IMR-90 (cell line): ENCODE data around the gene SMIM29. TPM values are rescaled to one million over a fixed set of nuclear protein-coding genes. Genes with fewer than 3 reads are reported as not detected.

Experiments used
- ATAC-seq: fragments of 200-7000 bp; cut with Tn5 transposase; 2 replicates; pipeline ENCODE4 v1.9.1; 2020; ENCODE audit warnings: low read depth, mild to moderate bottlenecking, moderate library complexity
- BruUV-seq: library from RNA; stranded (reverse); fragments of 400-500 nt; replicated peaks from 2 replicates; lab custom pipeline; 2021; lab: Mats Ljungman, UMichigan
- CTCF ChIA-PET: fragments of 300-600 bp; formaldehyde crosslinking; extraction: SDS; loops from one replicate; lab custom pipeline; 2021; ENCODE audit warnings: antibody characterized with exemption; lab: Yijun Ruan, JAX
- POLR2A ChIA-PET: fragments of 300-600 bp; sonication (Branson Sonifier 250); formaldehyde crosslinking; loops from one replicate; lab custom pipeline; 2022; ENCODE audit warnings: antibody characterized with exemption; ENCODE audit not compliant: unreplicated experiment; lab: Charles Lee
- DNase-seq: peaks from one replicate; pipeline ENCODE4 v3.0.0; 2013
- H2AFZ ChIP-seq: replicated peaks from 2 replicates; pipeline ENCODE3; 2013; ENCODE audit warnings: low read length, mild to moderate bottlenecking; ENCODE audit not compliant: poor library complexity
- H2AK5ac ChIP-seq: 2 replicates; pipeline ENCODE4 v1.6.1; 2013; ENCODE audit warnings: low read depth, low read length, inconsistent platforms
- H2AK9ac ChIP-seq: replicated peaks from 2 replicates; pipeline ENCODE3; 2013; ENCODE audit warnings: mild to moderate bottlenecking, low read depth, low read length, moderate library complexity; ENCODE audit not compliant: poor library complexity
- H2BK120ac ChIP-seq: 2 replicates; pipeline ENCODE4 v1.6.1; 2013; ENCODE audit warnings: low read depth, low read length, inconsistent platforms
- H2BK15ac ChIP-seq: 3 replicates; pipeline ENCODE4 v1.6.1; 2013; ENCODE audit warnings: low read depth, low read length, inconsistent platforms
- H2BK20ac ChIP-seq: 2 replicates; pipeline ENCODE4 v1.6.1; 2013; ENCODE audit warnings: low read depth, mild to moderate bottlenecking, inconsistent platforms, low read length, moderate library complexity
- H2BK5ac ChIP-seq: 2 replicates; pipeline ENCODE4 v1.6.1; 2013; ENCODE audit warnings: mild to moderate bottlenecking, low read depth, low read length, inconsistent platforms; ENCODE audit not compliant: poor library complexity, severe bottlenecking
- H3K14ac ChIP-seq: replicated peaks from 2 replicates; pipeline ENCODE4 v1.6.1; 2013; ENCODE audit warnings: low read depth, low read length, inconsistent platforms
- H3K18ac ChIP-seq: 2 replicates; pipeline ENCODE4 v1.6.1; 2013; ENCODE audit warnings: low read depth, low read length, control low read depth
- H3K23ac ChIP-seq: 2 replicates; pipeline ENCODE4 v1.6.1; 2013; ENCODE audit warnings: low read depth, low read length, inconsistent platforms
- H3K27ac ChIP-seq: 2 replicates; pipeline ENCODE4 v1.5.1; 2013; ENCODE audit warnings: mild to moderate bottlenecking, control low read depth, low read length; ENCODE audit not compliant: insufficient read depth
- H3K27me3 ChIP-seq: 2 replicates; pipeline ENCODE4 v1.6.1; 2013; ENCODE audit warnings: low read length; ENCODE audit not compliant: control insufficient read depth, insufficient read depth
- H3K36me3 ChIP-seq: 2 replicates; pipeline ENCODE4 v1.6.1; 2013; ENCODE audit warnings: low read length, mixed read lengths; ENCODE audit not compliant: control insufficient read depth, insufficient read depth
- H3K4ac ChIP-seq: 2 replicates; pipeline ENCODE4 v1.6.1; 2013; ENCODE audit warnings: low read depth, low read length, inconsistent platforms
- H3K4me1 ChIP-seq: 2 replicates; pipeline ENCODE4 v1.6.1; 2013; ENCODE audit warnings: low read length, mixed read lengths; ENCODE audit not compliant: control insufficient read depth, insufficient read depth
- H3K4me2 ChIP-seq: 2 replicates; pipeline ENCODE4 v1.6.1; 2013; ENCODE audit warnings: low read depth, mild to moderate bottlenecking, control low read depth, low read length, moderate library complexity
- H3K4me3 ChIP-seq: 2 replicates; pipeline ENCODE4 v1.5.1; 2013; ENCODE audit warnings: low read depth, mild to moderate bottlenecking, control low read depth, low read length, moderate library complexity; ENCODE audit not compliant: insufficient read depth
- H3K56ac ChIP-seq: 2 replicates; pipeline ENCODE4 v1.6.1; 2013; ENCODE audit warnings: low read length, inconsistent platforms; ENCODE audit not compliant: insufficient read depth; ENCODE audit errors: extremely low read depth
- H3K79me1 ChIP-seq, 2 experiments: 2 replicates each; pipeline ENCODE4 v1.6.1; 2013; ENCODE audit warnings: low read length in 2 of 2, inconsistent platforms in 1 of 2, low read depth in 1 of 2
- H3K9ac ChIP-seq: 2 replicates; pipeline ENCODE4 v1.6.1; 2013; ENCODE audit warnings: low read depth, low read length, control low read depth
- H3K9me1 ChIP-seq: 2 replicates; pipeline ENCODE4 v1.6.1; 2013; ENCODE audit warnings: low read length, inconsistent platforms; ENCODE audit not compliant: insufficient read depth
- H3K9me3 ChIP-seq: 2 replicates; pipeline ENCODE4 v1.6.1; 2013; ENCODE audit warnings: low read length; ENCODE audit not compliant: control insufficient read depth, insufficient read depth
- H4K20me1 ChIP-seq: 2 replicates; pipeline ENCODE4 v1.6.1; 2013; ENCODE audit warnings: low read length, inconsistent platforms; ENCODE audit not compliant: insufficient read depth
- H4K5ac ChIP-seq: 2 replicates; pipeline ENCODE4 v1.6.1; 2013; ENCODE audit warnings: mild to moderate bottlenecking, low read depth, low read length, control low read depth
- H4K8ac ChIP-seq, 2 experiments: 2 replicates each; pipeline ENCODE4 v1.6.1; 2013; ENCODE audit warnings: low read depth in 2 of 2, low read length in 2 of 2, control low read depth in 1 of 2, inconsistent platforms in 1 of 2
- H4K91ac ChIP-seq: 2 replicates; pipeline ENCODE4 v1.6.1; 2013; ENCODE audit warnings: low read depth, low read length, inconsistent platforms; ENCODE audit not compliant: insufficient read depth
- BHLHE40 ChIP-seq: fragments of 150-350 bp; IDR thresholded peaks from 2 replicates; pipeline ENCODE4 v1.6.1; 2016; ENCODE audit warnings: mild to moderate bottlenecking, low read depth, low read length
- CEBPB ChIP-seq: IDR thresholded peaks from 2 replicates; pipeline ENCODE4 v1.6.1; 2012; ENCODE audit warnings: low read depth, low read length, improper control_type of control experiment
- CHD1 ChIP-seq: IDR thresholded peaks from 2 replicates; pipeline ENCODE4 v1.6.1; 2012; ENCODE audit warnings: low read depth, low read length, improper control_type of control experiment
- MAFK ChIP-seq: IDR thresholded peaks from 2 replicates; pipeline ENCODE4 v1.6.1; 2012; ENCODE audit warnings: low read depth, low read length, improper control_type of control experiment
- MAZ ChIP-seq: IDR thresholded peaks from 2 replicates; pipeline ENCODE4 v1.6.1; 2012; ENCODE audit warnings: low read depth, mild to moderate bottlenecking, low read length, improper control_type of control experiment, moderate library complexity, borderline replicate concordance
- MXI1 ChIP-seq: IDR thresholded peaks from 2 replicates; pipeline ENCODE4 v1.6.1; 2012; ENCODE audit warnings: low read depth, mild to moderate bottlenecking, low read length, moderate library complexity, borderline replicate concordance
- NFE2L2 ChIP-seq: fragments of 150-350 bp; IDR thresholded peaks from 2 replicates; pipeline ENCODE4 v1.6.1; 2016; ENCODE audit warnings: low read depth, mild to moderate bottlenecking, low read length
- POLR2A ChIP-seq: IDR thresholded peaks from 2 replicates; pipeline ENCODE4 v1.6.1; 2012; ENCODE audit warnings: mild to moderate bottlenecking, low read depth, low read length
- RAD21 ChIP-seq: IDR thresholded peaks from 2 replicates; pipeline ENCODE4 v1.6.1; 2012; ENCODE audit warnings: low read length, improper control_type of control experiment
- RCOR1 ChIP-seq: IDR thresholded peaks from 2 replicates; pipeline ENCODE4 v1.6.1; 2012; ENCODE audit warnings: mild to moderate bottlenecking, low read length, improper control_type of control experiment; ENCODE audit not compliant: insufficient replicate concordance
- RFX5 ChIP-seq: IDR thresholded peaks from 2 replicates; pipeline ENCODE4 v1.8.0; 2012; ENCODE audit warnings: low read depth, mild to moderate bottlenecking, low read length, moderate library complexity
- SMC3 ChIP-seq: fragments of 150-350 bp; IDR thresholded peaks from 2 replicates; pipeline ENCODE4 v1.6.1; 2016; ENCODE audit warnings: low read depth, mild to moderate bottlenecking, antibody characterized with exemption, low read length, moderate library complexity
- USF2 ChIP-seq: fragments of 150-350 bp; IDR thresholded peaks from 2 replicates; pipeline ENCODE4 v1.6.1; 2017; ENCODE audit warnings: mild to moderate bottlenecking, antibody characterized with exemption, low read length, low read depth
- WGBS, 2 experiments: methylation state at CpG; one replicate each; pipeline versions ENCODE4 v1.1.5 to v1.1.7; 2013; ENCODE audit warnings: missing lambda C conversion rate in 2 of 2; ENCODE audit not compliant: insufficient read length in 1 of 2; ENCODE audit errors: extremely low coverage in 2 of 2; 5-methylcytosine and 5-hydroxymethylcytosine counted together
- dilution Hi-C: fragments of 300-500 bp; cut with HindIII; formaldehyde crosslinking; loops from one replicate; pipeline ENCODE4 v1.14.3; 2018; ENCODE audit warnings: low sequenced_read_pairs; ENCODE audit not compliant: unreplicated experiment
- in situ Hi-C: fragments of 300-500 bp; cut with MboI; formaldehyde crosslinking; loops from 3 replicates; pipeline ENCODE4 v1.14.3; 2019; ENCODE audit warnings: low sequenced_read_pairs, inconsistent platforms, mixed read lengths
- intact Hi-C: fragments of 100-400 bp; cut with micrococcal nuclease; formaldehyde crosslinking; loops from 2 replicates; pipeline ENCODE4 v1.10.0; 2022
- polyA plus RNA-seq, 3 experiments: library from polyadenylated mRNA; depleted of rRNA; stranded (reverse); fragments of >200 nt; gene quantifications; 2 replicates each; pipeline ENCODE4 v1.2.3, GENCODE V29; 2012; ENCODE audit warnings: low replicate concordance in 1 of 3
- total RNA-seq: library from RNA; depleted of rRNA; stranded (reverse); fragments of >200 nt; gene quantifications from 2 replicates; pipeline ENCODE4 v1.2.3, GENCODE V29; 2012
- TF ChIP-seq, protein P1 (sequence below): conservative IDR thresholded peaks from 2 replicates; pipeline ENCODE4 v1.5.1; 2012; ENCODE audit warnings: mild to moderate bottlenecking, low read depth, low read length, improper control_type of control experiment
- TF ChIP-seq, protein P2 (sequence below): fragments of 150-350 bp; IDR thresholded peaks from 2 replicates; pipeline ENCODE4 v1.6.1; 2016; ENCODE audit warnings: low read depth, mild to moderate bottlenecking, low read length, moderate library complexity, borderline replicate concordance

Gene SMIM29
- total and polyA plus RNA-seq, 2 of the 4 experiments (the other 2 are of a cell fraction): 8.4 to 28.9 TPM

GRCh38 chr6:34205466-34205865 is 43.3 kb downstream of the SMIM29 start:
- no peak overlapping the region for H4K91ac ChIP-seq
- dilution Hi-C loops (no loop called here), in situ Hi-C loops (no loop called here), intact Hi-C loops (no loop called here)
- H2AK5ac ChIP-seq: no peak overlapping the region
- H2BK15ac ChIP-seq: no peak overlapping the region
- no peak overlapping the region for H3K56ac ChIP-seq
- peaks cover 2% of the 10 kb centered on the region; the same call in 1 of the 2 replicates for H3K4me1 ChIP-seq
- H2AFZ ChIP-seq: no peak overlapping the region
- H4K5ac ChIP-seq: no peak overlapping the region
- no peak overlapping the region for H3K4me3 ChIP-seq
- H2BK120ac ChIP-seq: no peak overlapping the region
- H3K79me1 ChIP-seq: no peaks in the 10 kb centered on the region
- peak; percentile 25 for DNase-seq
- ChIA-PET POLR2A (no interaction called here), CTCF (interaction anchor here (2.1 kb wide), 1 partner anchor 9 kb away, joined by 5 read pairs; no protein-coding TSS in a partner anchor)
- no peak overlapping the region for H2AK9ac ChIP-seq
- BruUV-seq: no TSS peak
- no peak overlapping the region for H3K4ac ChIP-seq
- no peak overlapping the region for H3K4me2 ChIP-seq
- H3K27ac ChIP-seq: no peak overlapping the region
- no peak overlapping the region for H2BK5ac ChIP-seq
- 80% methylated on average over 1 of the region's 3 CpGs; no CpG with 5 or more reads in 1 of the 2 experiments for whole genome bisulfite sequencing, 2 experiments
- no peaks in the 10 kb centered on the region for H3K27me3 ChIP-seq
- no peak overlapping the region for H2BK20ac ChIP-seq
- H3K9me1 ChIP-seq: 0 out of 2 replicates have a peak, but pooled peaks cover 5% of the 10 kb centered on the region
- no peaks in the 10 kb centered on the region for H3K9me3 ChIP-seq
- TF ChIP-seq CHD1: no peak
- TF ChIP-seq NFE2L2: no peak
- no peak for TF ChIP-seq SMC3
- no peak for TF ChIP-seq RFX5
- no peak for TF ChIP-seq RCOR1
- no peak for TF ChIP-seq POLR2A
- no peak for TF ChIP-seq BHLHE40
- TF ChIP-seq, protein P1, sequence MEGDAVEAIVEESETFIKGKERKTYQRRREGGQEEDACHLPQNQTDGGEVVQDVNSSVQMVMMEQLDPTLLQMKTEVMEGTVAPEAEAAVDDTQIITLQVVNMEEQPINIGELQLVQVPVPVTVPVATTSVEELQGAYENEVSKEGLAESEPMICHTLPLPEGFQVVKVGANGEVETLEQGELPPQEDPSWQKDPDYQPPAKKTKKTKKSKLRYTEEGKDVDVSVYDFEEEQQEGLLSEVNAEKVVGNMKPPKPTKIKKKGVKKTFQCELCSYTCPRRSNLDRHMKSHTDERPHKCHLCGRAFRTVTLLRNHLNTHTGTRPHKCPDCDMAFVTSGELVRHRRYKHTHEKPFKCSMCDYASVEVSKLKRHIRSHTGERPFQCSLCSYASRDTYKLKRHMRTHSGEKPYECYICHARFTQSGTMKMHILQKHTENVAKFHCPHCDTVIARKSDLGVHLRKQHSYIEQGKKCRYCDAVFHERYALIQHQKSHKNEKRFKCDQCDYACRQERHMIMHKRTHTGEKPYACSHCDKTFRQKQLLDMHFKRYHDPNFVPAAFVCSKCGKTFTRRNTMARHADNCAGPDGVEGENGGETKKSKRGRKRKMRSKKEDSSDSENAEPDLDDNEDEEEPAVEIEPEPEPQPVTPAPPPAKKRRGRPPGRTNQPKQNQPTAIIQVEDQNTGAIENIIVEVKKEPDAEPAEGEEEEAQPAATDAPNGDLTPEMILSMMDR: no peak
- TF ChIP-seq RAD21: no peak
- TF ChIP-seq MXI1: no peak
- TF ChIP-seq, protein P2, sequence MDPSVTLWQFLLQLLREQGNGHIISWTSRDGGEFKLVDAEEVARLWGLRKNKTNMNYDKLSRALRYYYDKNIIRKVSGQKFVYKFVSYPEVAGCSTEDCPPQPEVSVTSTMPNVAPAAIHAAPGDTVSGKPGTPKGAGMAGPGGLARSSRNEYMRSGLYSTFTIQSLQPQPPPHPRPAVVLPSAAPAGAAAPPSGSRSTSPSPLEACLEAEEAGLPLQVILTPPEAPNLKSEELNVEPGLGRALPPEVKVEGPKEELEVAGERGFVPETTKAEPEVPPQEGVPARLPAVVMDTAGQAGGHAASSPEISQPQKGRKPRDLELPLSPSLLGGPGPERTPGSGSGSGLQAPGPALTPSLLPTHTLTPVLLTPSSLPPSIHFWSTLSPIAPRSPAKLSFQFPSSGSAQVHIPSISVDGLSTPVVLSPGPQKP: no peak
- TF ChIP-seq CEBPB: no peak
- no peak for TF ChIP-seq USF2
- TF ChIP-seq MAZ: no peak
- no peak for TF ChIP-seq MAFK
- no peak overlapping the region for H3K9ac ChIP-seq
- H3K14ac ChIP-seq: 0 out of 2 replicates have a peak overlapping the region, but pooled peaks have one; percentile 41
- no peaks in the 10 kb centered on the region for H3K36me3 ChIP-seq
- H4K20me1 ChIP-seq: no peaks in the 10 kb centered on the region
- H3K18ac ChIP-seq: no peak overlapping the region
- ATAC-seq: no peak
- no peak overlapping the region for H3K23ac ChIP-seq
- no peak overlapping the region for H4K8ac ChIP-seq
